NK-92 treated with Interleukin-12 subunit alpha and Interleukin-12 subunit beta, amount 100 ng/mL, for 24 hours (cell line): ENCODE measurements around the gene HNRNPM.
"Not testable (repeated sequence)": the region's sequence is repeated elsewhere in the genome, so short reads cannot be mapped to it uniquely, and the experiment has no call there.

ENCODE experiments used
- DNase-seq: peaks from one replicate; lab custom pipeline; 2025; lab: John Stamatoyannopoulos, UW

HNRNPM gene, protein sequence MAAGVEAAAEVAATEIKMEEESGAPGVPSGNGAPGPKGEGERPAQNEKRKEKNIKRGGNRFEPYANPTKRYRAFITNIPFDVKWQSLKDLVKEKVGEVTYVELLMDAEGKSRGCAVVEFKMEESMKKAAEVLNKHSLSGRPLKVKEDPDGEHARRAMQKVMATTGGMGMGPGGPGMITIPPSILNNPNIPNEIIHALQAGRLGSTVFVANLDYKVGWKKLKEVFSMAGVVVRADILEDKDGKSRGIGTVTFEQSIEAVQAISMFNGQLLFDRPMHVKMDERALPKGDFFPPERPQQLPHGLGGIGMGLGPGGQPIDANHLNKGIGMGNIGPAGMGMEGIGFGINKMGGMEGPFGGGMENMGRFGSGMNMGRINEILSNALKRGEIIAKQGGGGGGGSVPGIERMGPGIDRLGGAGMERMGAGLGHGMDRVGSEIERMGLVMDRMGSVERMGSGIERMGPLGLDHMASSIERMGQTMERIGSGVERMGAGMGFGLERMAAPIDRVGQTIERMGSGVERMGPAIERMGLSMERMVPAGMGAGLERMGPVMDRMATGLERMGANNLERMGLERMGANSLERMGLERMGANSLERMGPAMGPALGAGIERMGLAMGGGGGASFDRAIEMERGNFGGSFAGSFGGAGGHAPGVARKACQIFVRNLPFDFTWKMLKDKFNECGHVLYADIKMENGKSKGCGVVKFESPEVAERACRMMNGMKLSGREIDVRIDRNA

DNA sequence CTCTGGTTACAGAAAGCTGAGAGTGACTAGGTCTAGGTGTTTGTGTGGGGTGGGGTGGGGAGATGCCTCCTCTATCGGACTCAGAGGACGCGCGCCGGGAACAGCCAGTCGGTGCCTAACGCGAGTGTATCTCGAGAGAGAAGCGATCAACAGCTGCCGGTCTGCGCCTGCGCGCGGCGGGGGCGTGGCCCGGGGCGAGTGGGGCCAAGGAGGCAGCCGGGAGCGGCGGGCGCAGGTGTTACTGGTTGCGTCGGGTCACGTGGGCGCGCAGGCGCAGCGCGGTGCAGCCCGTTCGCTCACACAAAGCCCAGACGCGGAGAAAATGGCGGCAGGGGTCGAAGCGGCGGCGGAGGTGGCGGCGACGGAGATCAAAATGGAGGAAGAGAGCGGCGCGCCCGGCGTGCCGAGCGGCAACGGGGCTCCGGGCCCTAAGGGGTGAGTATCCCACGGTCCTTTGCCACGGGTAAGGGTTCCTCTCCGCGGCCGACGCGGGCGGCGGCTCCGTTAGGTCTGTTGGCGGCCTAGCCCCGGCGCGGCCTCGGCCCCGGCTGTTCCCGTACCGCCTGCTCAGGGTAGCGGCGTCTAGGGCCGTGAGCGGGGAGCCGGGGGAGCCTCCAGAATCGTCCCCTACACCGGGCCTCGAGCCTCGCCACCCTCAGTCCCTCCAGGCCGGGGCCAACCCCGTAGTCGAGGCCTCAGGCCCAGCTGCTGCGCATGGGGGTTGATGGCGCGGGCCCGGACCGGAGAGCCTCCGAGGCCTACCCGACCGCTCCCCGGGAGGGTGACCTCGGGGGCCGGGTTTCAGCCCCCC lies at the start of gene HNRNPM:
TSS of gene HNRNPM (plus strand) at position 299 of the 811 bp plus-strand sequence. CDS start at position 323, 24 bp downstream.
- peak; percentile 99 for DNase-seq

DNA sequence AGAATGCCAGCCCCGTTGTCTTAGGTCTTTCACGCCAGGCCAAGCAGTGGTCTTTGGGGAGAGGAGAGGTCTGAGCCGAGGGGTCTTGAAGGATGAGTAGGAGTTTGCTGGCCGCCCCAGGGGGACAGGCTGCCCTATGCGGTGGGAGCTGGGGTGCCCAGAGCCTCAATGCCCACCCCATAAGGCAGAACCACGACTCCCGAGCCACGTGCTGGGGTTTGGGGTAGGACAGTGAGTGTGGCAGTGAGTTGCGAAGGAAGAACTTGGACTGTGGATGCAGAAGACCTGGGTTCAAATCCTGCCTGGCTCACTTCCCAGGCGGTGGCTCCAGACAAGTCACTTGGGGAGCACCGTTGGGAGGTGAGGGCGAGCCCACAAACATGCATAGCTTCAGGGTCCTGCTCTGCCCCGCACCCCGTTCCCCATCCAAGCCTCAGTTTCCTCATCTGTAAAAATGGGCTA lies 49.1 kb upstream of the HNRNPM start:
- no peak for DNase-seq

DNA sequence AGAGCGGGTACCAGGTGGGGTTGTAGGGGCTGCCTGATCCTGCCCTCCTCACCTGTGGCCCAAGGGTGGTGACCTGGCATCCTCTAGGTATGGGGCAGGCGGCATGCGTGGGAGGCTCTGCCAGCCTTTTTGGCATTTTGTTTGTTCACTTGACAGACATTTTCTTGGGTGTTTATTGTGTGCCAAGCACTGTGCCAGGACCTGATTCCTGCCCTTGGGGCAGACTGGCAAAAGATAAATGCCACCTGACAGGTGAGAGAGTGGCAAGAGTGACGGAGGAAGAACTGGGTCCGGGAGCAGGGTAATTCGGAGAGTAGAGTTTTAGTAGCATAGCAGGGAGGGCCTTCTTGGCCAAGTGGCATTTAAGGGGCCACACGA lies 48.6 kb upstream of the HNRNPM start:
- DNase-seq, result no peak

DNA sequence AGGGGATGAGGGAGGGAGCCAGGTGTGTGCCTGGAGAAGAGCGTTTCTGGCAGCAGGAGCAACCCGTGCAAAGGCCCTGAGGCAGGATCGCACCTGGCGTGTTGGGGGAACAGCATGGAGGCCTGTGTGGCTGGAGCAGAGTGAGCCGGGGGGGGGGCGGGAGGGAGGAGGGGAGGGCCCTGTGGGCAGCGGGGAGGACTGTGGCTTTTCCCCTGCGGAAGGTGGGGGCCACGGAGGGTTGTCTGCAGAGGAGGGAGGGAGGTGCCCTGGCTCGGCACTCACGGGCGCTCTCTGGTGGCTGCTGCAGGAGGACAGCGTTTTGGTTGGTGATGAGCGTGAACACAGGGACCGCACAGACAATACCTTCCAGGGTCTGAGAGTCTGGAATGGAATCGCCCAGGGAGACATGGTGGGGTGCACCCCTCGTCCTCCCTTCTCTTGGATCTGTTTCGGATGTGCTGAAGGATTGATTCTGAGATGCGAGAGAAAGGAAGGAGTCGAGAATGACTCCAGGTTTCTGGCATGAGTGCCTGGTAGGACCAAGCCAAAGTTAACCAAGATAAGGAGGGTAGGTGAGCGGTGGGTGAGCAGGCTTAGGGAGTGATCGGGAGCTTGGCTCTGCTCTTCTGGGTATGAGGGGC lies 48.1 kb upstream of the HNRNPM start:
- DNase-seq, result peak; percentile 55

DNA sequence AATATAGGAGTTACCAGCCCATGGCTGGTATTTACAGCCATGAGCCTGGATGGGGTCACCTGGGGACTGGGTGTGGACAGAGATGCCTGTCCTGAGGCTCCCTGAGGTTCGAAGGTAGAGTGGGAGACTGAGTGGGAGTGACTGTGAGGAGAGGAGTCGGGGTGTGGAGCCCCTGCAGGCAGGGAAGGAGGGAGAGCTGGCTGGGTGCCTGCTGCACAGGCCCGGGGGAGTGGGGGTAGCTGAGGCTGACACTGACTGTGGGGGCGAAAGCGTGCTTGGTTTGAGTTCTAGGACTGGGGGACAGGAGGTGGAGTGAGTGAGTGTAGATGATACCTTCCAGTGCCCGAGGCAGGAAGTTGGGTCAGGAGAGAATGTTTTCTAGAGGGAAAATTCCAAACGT lies 47.5 kb upstream of the HNRNPM start:
- DNase-seq, result no peak

DNA sequence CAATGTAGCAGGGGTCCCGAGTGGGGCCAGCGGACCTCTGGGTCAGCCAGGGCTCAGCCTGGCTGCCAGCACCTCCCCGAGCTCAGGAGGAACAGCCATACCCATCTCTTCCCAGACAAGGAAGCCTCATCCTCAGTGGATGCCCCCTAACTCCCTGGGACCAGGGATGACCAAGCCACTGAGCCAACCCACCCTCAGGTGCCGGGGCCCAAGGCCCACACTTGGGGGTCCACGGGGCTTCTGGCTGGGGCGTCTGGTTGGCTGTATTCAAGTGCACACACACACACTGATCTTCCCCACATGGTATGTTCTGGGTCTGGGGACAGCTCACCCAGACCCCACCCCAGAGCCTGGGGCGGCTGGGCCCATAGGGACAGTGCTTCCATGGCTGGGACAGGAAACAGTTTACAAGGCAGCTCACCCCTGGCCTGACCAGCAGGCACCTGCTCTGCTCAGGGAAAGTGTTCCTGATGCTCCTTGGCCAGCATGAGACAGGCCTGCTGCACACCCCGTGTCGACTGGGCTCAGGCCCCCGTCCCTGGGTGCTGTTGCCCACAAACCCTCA lies 46.9 kb upstream of the HNRNPM start:
- DNase-seq, result no peak

DNA sequence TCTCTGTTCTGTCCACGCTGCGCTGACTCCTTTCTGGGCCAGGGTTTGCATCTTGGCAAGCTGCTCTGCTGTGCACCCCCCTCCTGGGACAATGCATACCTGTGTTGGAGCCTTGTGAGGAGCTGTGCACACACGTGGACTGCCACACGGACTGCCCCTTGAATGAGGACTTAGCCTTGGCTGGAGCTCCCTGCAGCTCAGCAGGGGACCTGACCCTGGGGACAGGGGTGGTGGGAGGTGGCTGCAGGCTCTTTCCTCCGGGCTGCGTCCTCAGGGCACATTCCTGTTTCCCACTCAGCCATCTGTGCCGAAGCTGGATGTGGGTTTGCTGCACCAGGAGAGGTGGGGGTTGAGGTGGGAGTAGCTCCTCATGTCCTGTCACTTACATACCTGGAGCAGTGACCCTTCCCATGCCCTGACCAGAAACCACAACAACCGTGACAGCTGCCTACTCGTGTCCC lies 46.4 kb upstream of the HNRNPM start:
- no peak for DNase-seq

DNA sequence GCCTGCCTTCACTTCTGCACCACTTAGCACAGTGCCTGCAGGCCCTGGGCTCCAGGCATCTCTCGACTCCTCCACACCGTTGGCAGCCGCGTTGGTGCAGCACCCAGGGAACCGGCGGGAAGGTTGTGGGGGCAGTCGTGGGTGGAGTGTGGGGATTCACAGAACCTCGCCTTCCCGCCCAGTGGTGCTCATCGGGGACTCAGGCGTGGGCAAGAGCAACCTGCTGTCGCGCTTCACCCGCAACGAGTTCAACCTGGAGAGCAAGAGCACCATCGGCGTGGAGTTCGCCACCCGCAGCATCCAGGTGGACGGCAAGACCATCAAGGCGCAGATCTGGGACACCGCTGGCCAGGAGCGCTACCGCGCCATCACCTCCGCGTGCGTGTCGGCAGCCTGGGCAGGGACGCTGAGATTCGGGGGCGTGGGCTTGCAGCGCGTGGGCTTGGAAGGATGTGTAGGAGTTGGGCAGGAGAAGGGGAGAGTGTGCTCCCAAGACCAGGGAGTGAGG lies 45.0 kb upstream of the HNRNPM start:
- no peak for DNase-seq

DNA sequence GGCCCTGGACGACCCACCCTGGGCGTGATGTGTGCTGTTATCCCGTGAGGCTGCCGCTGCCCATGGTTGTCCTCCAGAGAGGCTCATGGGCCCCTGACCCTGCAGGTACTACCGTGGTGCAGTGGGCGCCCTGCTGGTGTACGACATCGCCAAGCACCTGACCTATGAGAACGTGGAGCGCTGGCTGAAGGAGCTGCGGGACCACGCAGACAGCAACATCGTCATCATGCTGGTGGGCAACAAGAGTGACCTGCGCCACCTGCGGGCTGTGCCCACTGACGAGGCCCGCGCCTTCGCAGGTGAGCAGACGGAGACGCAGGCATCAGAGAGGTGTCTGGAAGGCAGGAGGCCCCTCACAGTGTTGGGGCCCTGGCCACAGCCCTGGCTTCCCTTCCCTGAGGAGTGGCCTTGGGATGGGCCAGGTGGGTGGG lies 42.8 kb upstream of the HNRNPM start:
- no peak for DNase-seq

DNA sequence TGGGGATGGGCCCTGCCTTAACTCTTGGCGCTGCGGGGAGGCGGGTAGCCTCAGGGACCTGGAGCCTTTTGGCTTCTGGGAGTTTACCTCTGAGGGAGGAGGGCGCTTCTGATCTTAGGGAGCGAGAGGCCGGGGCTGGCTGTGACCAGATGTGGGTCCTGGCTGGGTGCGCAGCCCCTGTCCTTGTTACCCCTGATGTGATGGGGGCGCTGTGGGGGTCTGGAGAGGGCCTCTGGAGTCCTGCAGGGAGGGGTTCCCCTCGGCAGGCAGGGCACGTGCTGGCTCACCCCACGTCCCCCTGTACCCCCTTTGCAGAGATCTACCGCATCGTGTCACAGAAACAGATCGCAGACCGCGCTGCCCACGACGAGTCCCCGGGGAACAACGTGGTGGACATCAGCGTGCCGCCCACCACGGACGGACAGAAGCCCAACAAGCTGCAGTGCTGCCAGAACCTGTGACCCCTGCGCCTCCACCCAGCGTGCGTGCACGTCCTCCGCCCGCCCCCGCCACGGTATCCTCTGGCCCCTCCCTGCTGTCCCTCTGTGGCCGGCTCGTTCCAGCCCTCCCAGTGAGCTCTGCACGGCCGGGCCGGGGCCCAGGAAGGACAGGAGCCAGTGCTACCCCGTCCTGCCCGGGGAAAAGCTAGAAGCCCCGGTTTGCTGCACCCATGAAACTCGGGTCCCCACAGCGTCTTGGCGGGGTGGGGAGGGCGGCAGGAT lies 41.5 kb upstream of the HNRNPM start:
- no peak for DNase-seq

DNA sequence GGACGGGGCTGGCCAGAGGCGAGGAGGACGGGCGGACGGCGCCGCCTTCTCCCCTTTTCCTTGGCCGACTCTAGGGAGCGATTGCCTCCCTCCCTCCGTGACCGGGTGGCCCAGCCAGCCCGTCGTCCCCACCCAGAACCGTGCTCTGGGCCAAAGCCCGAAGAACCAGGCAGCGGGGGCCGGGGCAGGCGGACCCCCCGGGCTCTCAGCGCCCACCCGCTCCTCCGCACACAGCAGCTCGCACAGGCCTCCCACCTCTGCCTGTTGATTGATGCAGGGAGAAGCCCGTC lies 41.0 kb upstream of the HNRNPM start:
- DNase-seq, result no peak

DNA sequence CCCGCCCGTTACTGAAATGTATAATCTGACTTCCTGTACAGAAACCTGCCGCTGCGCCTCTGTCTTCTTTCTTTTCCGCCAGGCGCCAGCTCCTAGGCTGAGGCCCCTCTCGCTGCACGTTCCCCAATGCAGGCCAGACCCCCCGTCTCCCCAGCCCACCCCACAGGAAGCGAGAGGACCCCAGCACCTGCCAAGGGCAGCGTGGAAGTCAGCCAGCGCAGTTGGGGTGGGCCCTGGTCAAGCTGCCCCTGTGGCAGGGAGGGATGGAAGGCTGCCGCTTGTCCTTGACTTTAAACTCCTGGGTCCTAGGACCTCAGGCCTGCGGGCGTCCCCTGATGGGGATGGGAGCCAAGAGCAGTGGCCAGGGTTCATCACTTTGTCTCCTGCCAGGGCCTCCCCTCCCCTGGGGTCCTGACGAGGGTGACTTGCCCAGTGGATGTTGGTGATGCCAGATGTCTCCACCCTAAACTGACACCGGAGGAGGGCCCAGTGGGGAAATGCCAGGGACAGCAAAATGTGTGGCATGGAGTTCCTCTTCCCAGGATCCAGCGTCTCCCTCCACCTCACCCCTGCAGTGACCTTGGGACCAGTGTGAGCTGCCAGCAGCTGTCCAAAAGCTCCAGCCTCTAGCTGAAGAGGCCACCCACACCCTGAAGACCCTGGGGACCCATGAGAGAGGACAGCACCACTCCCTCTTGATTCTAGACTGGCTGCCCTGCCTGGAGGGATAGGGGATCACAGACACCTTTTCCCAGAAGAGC lies 40.2 kb upstream of the HNRNPM start:
- no peak for DNase-seq

DNA sequence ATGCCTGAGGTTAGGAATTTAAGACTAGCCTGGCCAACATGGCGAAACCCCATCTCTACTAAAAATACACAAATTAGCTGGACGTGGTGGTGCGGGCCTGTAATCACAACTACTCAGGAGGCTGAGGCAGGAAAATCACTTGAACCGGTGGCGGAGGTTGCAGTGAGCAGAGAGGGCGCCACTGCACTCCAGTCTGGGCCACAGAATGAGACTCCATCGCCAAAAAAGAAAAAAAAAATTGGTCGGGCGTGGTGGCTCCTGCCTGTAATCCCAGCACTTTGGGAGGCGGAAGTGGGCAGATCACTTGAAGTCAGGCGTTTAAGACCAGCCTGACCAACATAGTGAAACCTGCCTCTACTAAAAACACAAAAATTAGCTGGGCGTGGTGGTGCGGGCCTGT lies 34.1 kb upstream of the HNRNPM start:
- DNase-seq, result not testable (repeated sequence)

DNA sequence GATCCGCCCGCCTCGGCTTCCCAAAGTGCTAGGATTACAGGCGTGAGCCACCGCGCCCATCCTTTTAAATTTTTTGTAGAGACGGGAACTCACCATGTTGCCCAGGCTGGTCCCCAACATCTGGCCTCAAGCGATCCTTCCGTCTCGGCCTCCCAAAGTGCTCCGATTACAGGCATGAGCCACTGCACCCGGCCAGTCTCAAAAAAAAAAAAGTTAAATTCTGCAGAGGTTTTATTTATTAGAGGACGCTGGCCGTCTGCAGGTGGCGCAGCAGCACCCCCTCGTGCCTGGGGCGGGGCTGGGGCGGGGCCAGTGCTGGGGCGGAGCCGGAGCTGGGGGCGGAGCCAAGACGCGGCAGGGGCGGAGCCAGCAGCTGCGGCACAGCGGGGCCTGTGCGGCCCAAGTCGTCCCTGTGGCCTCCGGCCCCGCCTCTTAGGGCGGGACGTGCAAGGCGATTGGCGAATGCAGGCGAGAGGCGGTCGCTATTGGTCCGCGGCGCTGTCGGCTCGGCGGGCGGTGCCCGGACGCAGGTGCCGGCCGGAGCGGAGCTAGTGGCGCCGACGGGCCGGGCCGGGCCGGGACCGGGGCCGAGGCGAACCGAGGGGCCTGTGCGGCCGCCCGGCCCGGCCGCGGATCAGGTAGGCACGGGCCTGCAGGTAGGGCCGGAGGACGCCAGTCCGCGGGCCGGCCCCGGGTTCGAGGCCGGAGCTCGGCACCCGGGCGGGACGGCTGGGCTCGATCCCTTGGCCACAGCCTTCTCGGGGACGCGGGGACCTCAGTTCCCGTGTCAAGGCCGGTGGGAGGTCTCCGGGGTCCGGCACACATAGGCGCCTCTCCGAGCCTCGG lies 31.8 kb upstream of the HNRNPM start, which contains the start of gene MARCHF2:
TSS of gene MARCHF2 (plus strand) at position 523 of the 846 bp plus-strand sequence. CDS start 8,536 bp downstream, outside the sequence.
- peak; percentile 90 for DNase-seq

DNA sequence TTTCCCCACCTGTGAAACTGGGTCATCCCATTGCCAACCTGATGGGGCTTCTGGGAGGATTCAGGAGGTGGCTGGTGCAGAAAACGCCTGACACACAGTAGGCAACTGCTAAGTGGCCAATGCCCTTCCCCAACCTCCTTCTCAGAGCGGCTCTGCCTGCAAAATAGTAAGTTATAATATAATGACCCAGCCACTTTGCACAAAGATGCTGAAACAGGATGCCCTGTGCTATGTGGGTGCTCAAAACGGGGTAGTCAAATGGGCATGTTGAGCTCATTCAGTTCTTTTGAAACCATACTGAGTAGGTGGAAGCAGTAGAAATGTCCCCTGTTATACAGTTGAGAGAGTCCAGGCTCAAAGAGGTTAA lies 31.2 kb upstream of the HNRNPM start:
- DNase-seq, result no peak

DNA sequence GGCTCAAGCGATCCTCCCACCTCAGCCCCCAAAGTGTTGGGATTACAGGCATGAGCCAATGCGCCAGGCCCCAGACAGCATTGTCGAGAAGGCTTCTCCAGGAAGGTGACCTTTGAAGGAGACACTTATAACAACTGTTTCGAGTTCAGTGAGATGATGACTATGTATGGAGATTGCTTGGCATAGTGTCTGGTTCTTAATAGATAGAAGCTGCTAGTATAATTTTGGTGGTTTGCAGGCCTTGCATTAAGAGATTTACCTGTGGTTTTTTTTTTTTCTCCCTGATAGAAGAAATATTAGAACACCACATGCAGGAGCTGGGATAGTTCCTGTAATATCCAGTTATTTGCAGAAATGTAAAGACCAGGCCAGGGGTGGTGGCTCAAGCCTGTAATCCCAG lies 28.0 kb upstream of the HNRNPM start:
- no peak for DNase-seq

DNA sequence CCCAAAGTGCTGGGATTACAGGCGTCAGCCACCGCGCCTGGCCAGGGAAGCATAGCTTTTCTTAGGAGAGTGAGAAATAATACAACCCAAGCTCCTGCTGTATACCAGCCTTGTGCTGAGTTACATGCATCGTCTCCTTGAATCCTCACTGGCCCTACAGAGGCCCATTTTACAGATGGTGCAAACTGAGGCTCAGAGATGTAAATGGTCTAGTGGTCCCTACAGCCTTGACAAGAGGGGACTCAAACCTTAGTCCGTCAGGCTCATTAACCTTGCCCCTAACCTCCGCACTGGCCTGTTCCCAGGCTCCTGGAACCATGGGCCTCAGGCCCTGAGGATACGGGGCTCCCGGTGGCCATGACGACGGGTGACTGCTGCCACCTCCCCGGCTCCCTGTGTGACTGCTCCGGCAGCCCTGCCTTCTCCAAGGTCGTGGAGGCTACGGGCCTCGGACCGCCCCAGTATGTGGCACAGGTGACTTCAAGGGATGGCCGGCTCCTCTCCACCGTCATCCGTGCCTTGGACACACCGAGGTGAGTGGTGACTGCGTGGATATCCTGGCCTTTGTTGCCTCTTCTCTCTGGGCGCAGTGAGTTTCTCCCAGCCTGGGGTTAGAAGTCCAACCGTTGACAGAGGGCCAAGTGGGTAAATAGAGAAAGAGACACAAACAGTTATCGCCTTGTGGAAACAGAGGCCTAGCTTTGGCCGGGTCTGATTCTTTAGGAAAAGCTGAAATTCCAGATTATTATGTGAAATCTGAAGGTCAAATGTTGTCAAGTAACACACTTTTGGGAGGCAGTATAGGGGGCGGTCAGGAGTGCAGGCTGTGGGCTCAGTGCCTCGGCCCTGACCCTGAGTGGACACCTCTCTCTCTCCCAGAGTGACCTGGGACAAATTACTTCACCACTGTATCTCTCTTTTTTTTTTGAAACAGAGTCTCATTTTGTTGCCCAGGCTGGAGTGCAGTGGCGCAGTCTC lies 23.0 kb upstream of the HNRNPM start:
- no peak for DNase-seq

DNA sequence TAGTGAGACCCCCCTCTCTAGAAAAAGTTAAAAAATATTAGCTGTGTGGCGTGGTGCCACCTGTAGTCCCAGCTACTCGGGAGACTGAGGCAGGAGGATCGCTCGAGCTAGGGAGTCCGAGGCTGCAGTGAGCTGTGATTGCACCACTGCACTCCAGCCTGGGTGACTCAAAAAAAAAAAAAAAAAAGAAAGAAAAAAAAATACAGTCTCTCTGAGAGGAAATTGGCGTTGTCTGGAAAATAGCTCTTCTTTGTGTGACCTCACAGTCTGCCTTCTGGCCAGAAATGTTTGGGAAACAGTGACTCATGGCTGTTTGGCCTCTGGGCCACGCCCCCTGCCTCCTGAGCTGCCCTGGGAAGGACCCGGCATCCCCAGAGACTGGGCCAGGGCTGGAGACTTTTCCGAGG lies 21.0 kb upstream of the HNRNPM start:
- DNase-seq, result no peak
